Stimulated activated CD4-positive, alpha-beta T cell treated with anti-CD3 and anti-CD28 coated beads, Interleukin-1b, Interleukin-23, amount 100 ng/mL, for 24 hours (primary cell): Measurements from ENCODE around the gene LY6G6C.

Experiments
- DNase-seq, 4 experiments: peaks; one replicate each; pipeline ENCODE4 v3.0.0-alpha.2; 2020; ENCODE audit warnings: low read depth in 4 of 4, low spot score in 1 of 4

LY6G6C gene

GRCh38 chr6:31708224-31708623, 13.3 kb downstream of the LY6G6C start:
- no peak for DNase-seq

- DNase-seq: no peak
Observed at GRCh38 chr6:31707701-31708100, 13.8 kb downstream of the LY6G6C start.

- DNase-seq: no peak
Observed at GRCh38 chr6:31706599-31706998, 14.9 kb downstream of the LY6G6C start, which contains the start of gene LY6G6F. TSS of gene LY6G6F (plus strand) at chr6:31706866. CDS start at chr6:31706907, 41 bp downstream.

- DNase-seq: no peak
Observed at GRCh38 chr6:31705931-31706330, 15.6 kb downstream of the LY6G6C start.

- DNase-seq: peak; percentile 89 to 98 (median 94)
Observed at GRCh38 chr6:31702819-31703716, 18.5 kb downstream of the LY6G6C start, which contains the start of gene ABHD16A. TSS of gene ABHD16A (minus strand) at chr6:31703324. CDS start at chr6:31703281, 43 bp downstream.

GRCh38 chr6:31702405-31702818, 19.1 kb downstream of the LY6G6C start:
- DNase-seq: peak in 1 of 4 experiments; percentile 24

- no peak for DNase-seq
Observed at GRCh38 chr6:31701666-31702404, 19.7 kb downstream of the LY6G6C start.

- DNase-seq: no peak
Observed at GRCh38 chr6:31700740-31701401, 20.7 kb downstream of the LY6G6C start.

GRCh38 chr6:31697555-31697954, 24.0 kb downstream of the LY6G6C start:
- no peak for DNase-seq

- no peak for DNase-seq
Observed at GRCh38 chr6:31693535-31693934, 28.0 kb downstream of the LY6G6C start.

GRCh38 chr6:31692886-31693285, 28.7 kb downstream of the LY6G6C start:
- DNase-seq: no peak

GRCh38 chr6:31692353-31692752, 29.2 kb downstream of the LY6G6C start:
- DNase-seq: no peak

- no peak for DNase-seq
Observed at GRCh38 chr6:31691564-31692108, 29.9 kb downstream of the LY6G6C start.

- DNase-seq: no peak
Observed at GRCh38 chr6:31691078-31691463, 30.5 kb downstream of the LY6G6C start.

- no peak for DNase-seq
Observed at GRCh38 chr6:31690231-31691077, 31.1 kb downstream of the LY6G6C start.

- no peak for DNase-seq
Observed at GRCh38 chr6:31689249-31690110, 32.1 kb downstream of the LY6G6C start.

GRCh38 chr6:31687860-31688693, 33.5 kb downstream of the LY6G6C start:
- DNase-seq: no peak

- no peak for DNase-seq
Observed at GRCh38 chr6:31687321-31687720, 34.2 kb downstream of the LY6G6C start.
